SK-N-SH treated with all-trans-retinoic acid at 6 μM for 48 hours (cell line): ENCODE measurements around the gene AMFR.

Experiments
- ARNTL ChIP-seq: fragments of 450-650 bp; formaldehyde crosslinking; IDR thresholded peaks from 2 replicates; pipeline ENCODE4 v1.5.0; 2020; ENCODE audit warnings: low read depth, mild to moderate bottlenecking, moderate library complexity, borderline replicate concordance
- CSRNP3 ChIP-seq: fragments of 250-450 bp; sonication (Bioruptor Pico); IDR thresholded peaks from 2 replicates; pipeline ENCODE4 v1.5.1; 2021; ENCODE audit warnings: mild to moderate bottlenecking, moderate library complexity
- ESRRG ChIP-seq: fragments of 250-450 bp; sonication (Bioruptor Pico); IDR thresholded peaks from 2 replicates; pipeline ENCODE4 v1.6.1; 2021; ENCODE audit warnings: mild to moderate bottlenecking
- PATZ1 ChIP-seq: fragments of 250-450 bp; sonication (Bioruptor Pico); IDR thresholded peaks from 2 replicates; pipeline ENCODE4 v1.8.0; 2020; ENCODE audit warnings: mild to moderate bottlenecking, moderate library complexity, borderline replicate concordance
- RARB ChIP-seq: fragments of 250-450 bp; sonication (Bioruptor Pico); IDR thresholded peaks from 2 replicates; pipeline ENCODE4 v1.8.0; 2021; ENCODE audit warnings: mild to moderate bottlenecking, moderate library complexity
- ZC3H10 ChIP-seq: fragments of 250-450 bp; sonication (Bioruptor Pico); IDR thresholded peaks from 2 replicates; pipeline ENCODE4 v1.5.1; 2021; ENCODE audit warnings: mild to moderate bottlenecking, moderate library complexity
- ZFP30 ChIP-seq: fragments of 450-650 bp; formaldehyde crosslinking; IDR thresholded peaks from 2 replicates; pipeline ENCODE4 v1.5.0; 2022; ENCODE audit warnings: mild to moderate bottlenecking, moderate library complexity

DNA sequence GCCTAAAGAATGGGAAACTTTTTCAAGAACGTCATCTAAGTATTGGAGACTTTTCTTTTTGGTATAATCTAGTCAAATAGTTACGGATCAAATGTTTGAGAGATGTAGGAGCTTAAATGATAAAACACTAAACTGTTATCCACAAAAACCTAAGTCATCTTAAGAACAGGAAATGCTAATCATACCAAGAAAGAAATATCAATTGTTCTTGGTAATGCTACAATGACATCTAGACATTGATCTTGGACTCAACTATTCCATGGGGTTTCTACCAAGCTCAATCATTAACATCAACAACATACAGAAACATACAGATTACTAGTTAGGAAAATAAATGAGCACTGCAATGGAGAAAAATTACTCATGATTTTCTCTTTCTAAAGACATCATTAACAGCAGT is 21.9 kb upstream of the AMFR start:
- no peak for TF ChIP-seq PATZ1
- TF ChIP-seq ZC3H10 = no peak
- TF ChIP-seq ARNTL (CRISPR knock-in tag) = no peak
- no peak for TF ChIP-seq RARB (CRISPR knock-in tag)
- TF ChIP-seq CSRNP3 (CRISPR knock-in tag) = no peak
- no peak for TF ChIP-seq ZFP30
- no peak for TF ChIP-seq ESRRG (CRISPR knock-in tag)
